H1 (cell line): ENCODE results near the gene EDEM2. TPM values are rescaled to one million over a fixed set of nuclear protein-coding genes. Genes with fewer than 3 reads are reported as not detected.

ENCODE experiments used
- CTCF ChIA-PET: fragments of 300-600 bp; sonication (Branson Sonifier 250); formaldehyde crosslinking; loops from one replicate; lab custom pipeline; 2021; ENCODE audit not compliant: partially characterized antibody; lab: Charles Lee
- POLR2A ChIA-PET: fragments of 300-600 bp; sonication (Branson Sonifier 250); formaldehyde crosslinking; loops from one replicate; lab custom pipeline; 2021; ENCODE audit warnings: inconsistent platforms; ENCODE audit not compliant: partially characterized antibody; lab: Charles Lee
- DNase-seq, 2 experiments: peaks; one replicate each; pipeline versions ENCODE4 v3.0.0 to v3.0.0-alpha.2; 2010 to 2022; ENCODE audit warnings: low spot score in 2 of 2, low read depth in 1 of 2, mixed read lengths in 1 of 2
- FAIRE-seq: peaks from 2 replicates; lab custom pipeline; 2011; peaks lifted over from hg19 to GRCh38; lab: Jason Lieb, UNC
- H2AFZ ChIP-seq: 2 replicates; pipeline ENCODE4 v1.8.1; 2012; ENCODE audit warnings: low read length, inconsistent platforms
- H2AK5ac ChIP-seq: 2 replicates; pipeline ENCODE4 v1.6.1; 2013; ENCODE audit warnings: low read depth, low read length
- H2BK120ac ChIP-seq: replicated peaks from 2 replicates; pipeline ENCODE3; 2013; ENCODE audit warnings: low read depth, low read length, inconsistent platforms
- H2BK12ac ChIP-seq: 2 replicates; pipeline ENCODE4 v1.6.1; 2013; ENCODE audit warnings: low read depth, low read length
- H2BK15ac ChIP-seq: 2 replicates; pipeline ENCODE4 v1.6.1; 2013; ENCODE audit warnings: low read length
- H2BK20ac ChIP-seq: 2 replicates; pipeline ENCODE4 v1.6.1; 2013; ENCODE audit warnings: low read length
- H2BK5ac ChIP-seq: 2 replicates; pipeline ENCODE4 v1.6.1; 2013; ENCODE audit warnings: low read depth, low read length
- H3K14ac ChIP-seq: 2 replicates; pipeline ENCODE4 v1.6.1; 2013; ENCODE audit warnings: inconsistent platforms; ENCODE audit not compliant: insufficient read length
- H3K18ac ChIP-seq: 2 replicates; pipeline ENCODE4 v1.6.1; 2013; ENCODE audit warnings: low read length; ENCODE audit errors: extremely low read depth
- H3K23ac ChIP-seq: 2 replicates; pipeline ENCODE4 v1.6.1; 2013; ENCODE audit warnings: inconsistent platforms; ENCODE audit not compliant: insufficient read length
- H3K23me2 ChIP-seq: 2 replicates; pipeline ENCODE4 v1.6.1; 2013; ENCODE audit warnings: low read depth, low read length
- H3K27ac ChIP-seq: 2 replicates; pipeline ENCODE4 v1.6.1; 2011; ENCODE audit warnings: low read depth, low read length, inconsistent platforms
- H3K27me3 ChIP-seq, 4 experiments: replicated peaks in 1 of 4; 1 replicate in 1 of 4; 2 replicates in 3 of 4; pipeline versions ENCODE4 v1.6.1 to v1.8.1; 2011 to 2013; ENCODE audit warnings: low read length in 3 of 4, mild to moderate bottlenecking in 3 of 4, inconsistent platforms in 2 of 4, mixed read lengths in 2 of 4, moderate library complexity in 1 of 4; ENCODE audit not compliant: control insufficient read depth in 3 of 4, insufficient read depth in 3 of 4; ENCODE audit errors: extremely low read depth in 1 of 4
- H3K36me3 ChIP-seq, 4 experiments: 2 replicates each; pipeline versions ENCODE4 v1.6.1 to v1.8.1; 2011 to 2013; ENCODE audit warnings: mild to moderate bottlenecking in 4 of 4, low read length in 3 of 4, moderate library complexity in 2 of 4, control low read depth in 1 of 4, inconsistent platforms in 1 of 4; ENCODE audit not compliant: insufficient read depth in 4 of 4, control insufficient read depth in 2 of 4
- H3K4ac ChIP-seq: replicated peaks from 2 replicates; pipeline ENCODE3; 2013; ENCODE audit warnings: low read length, low read depth, mixed read lengths, inconsistent platforms; ENCODE audit not compliant: insufficient read length
- H3K4me1 ChIP-seq, 4 experiments: replicated peaks in 1 of 4; 1 replicate in 1 of 4; 2 replicates in 3 of 4; pipeline versions ENCODE4 v1.6.1 to v1.8.1; 2011 to 2013; ENCODE audit warnings: low read length in 3 of 4, inconsistent platforms in 2 of 4, mixed read lengths in 1 of 4; ENCODE audit not compliant: insufficient read depth in 4 of 4, control insufficient read depth in 3 of 4
- H3K4me2 ChIP-seq, 2 experiments: 2 replicates each; pipeline versions ENCODE4 v1.6.1 to v1.8.1; 2011 to 2013; ENCODE audit warnings: low read depth in 2 of 2, low read length in 2 of 2, control low read depth in 1 of 2, inconsistent platforms in 1 of 2, mild to moderate bottlenecking in 1 of 2; ENCODE audit not compliant: insufficient read depth in 1 of 2
- H3K4me3 ChIP-seq, 4 experiments: fragments of 200-600, 300-600 bp in 1 of 4; sonication (generic), shearing (Covaris generic), sonication (Bioruptor Twin) in 1 of 4; 2 replicates each; pipeline versions ENCODE4 v1.5.1 to v1.8.1; 2011 to 2016; ENCODE audit warnings: low read length in 4 of 4, low read depth in 3 of 4, control low read depth in 2 of 4, inconsistent platforms in 2 of 4, mild to moderate bottlenecking in 2 of 4, mixed read lengths in 1 of 4, moderate library complexity in 1 of 4; ENCODE audit not compliant: insufficient read depth in 2 of 4; ENCODE audit errors: extremely low read depth in 1 of 4
- H3K56ac ChIP-seq: replicated peaks from 2 replicates; pipeline ENCODE3; 2013; ENCODE audit warnings: low read depth, mild to moderate bottlenecking, mixed read lengths, low read length, inconsistent platforms; ENCODE audit not compliant: insufficient read length
- H3K79me1 ChIP-seq: 2 replicates; pipeline ENCODE4 v1.6.1; 2013; ENCODE audit warnings: low read depth, low read length, control low read depth
- H3K79me2 ChIP-seq, 2 experiments: 2 replicates each; pipeline versions ENCODE4 v1.6.1 to v1.8.1; 2012 to 2013; ENCODE audit warnings: low read length in 2 of 2, mild to moderate bottlenecking in 2 of 2, inconsistent platforms in 1 of 2; ENCODE audit not compliant: insufficient read depth in 2 of 2, control insufficient read depth in 1 of 2
- H3K9ac ChIP-seq, 4 experiments: replicated peaks in 1 of 4; 1 replicate in 1 of 4; 2 replicates in 3 of 4; pipeline versions ENCODE4 v1.6.1 to v1.8.1; 2011 to 2013; ENCODE audit warnings: low read depth in 3 of 4, low read length in 3 of 4, control low read depth in 2 of 4, mild to moderate bottlenecking in 2 of 4, moderate library complexity in 2 of 4, inconsistent platforms in 1 of 4; ENCODE audit errors: extremely low read depth in 1 of 4
- H3K9me3 ChIP-seq, 2 experiments: 2 replicates each; pipeline versions ENCODE4 v1.6.1 to v1.8.1; 2012 to 2013; ENCODE audit warnings: mild to moderate bottlenecking in 2 of 2, moderate library complexity in 2 of 2, control low read depth in 1 of 2, inconsistent platforms in 1 of 2, low read depth in 1 of 2, low read length in 1 of 2, mixed read lengths in 1 of 2; ENCODE audit not compliant: insufficient read depth in 2 of 2
- H4K20me1 ChIP-seq, 2 experiments: replicated peaks in 1 of 2; 2 replicates each; pipeline versions ENCODE3 to v1.8.1; 2011 to 2013; ENCODE audit warnings: inconsistent platforms in 2 of 2, low read length in 2 of 2, mild to moderate bottlenecking in 1 of 2; ENCODE audit not compliant: insufficient read depth in 2 of 2, control insufficient read depth in 1 of 2
- H4K5ac ChIP-seq: 2 replicates; pipeline ENCODE4 v1.6.1; 2013; ENCODE audit warnings: low read length, low read depth, mixed read lengths, inconsistent platforms; ENCODE audit not compliant: insufficient read length
- H4K8ac ChIP-seq: 2 replicates; pipeline ENCODE4 v1.8.0; 2013; ENCODE audit warnings: mild to moderate bottlenecking, moderate library complexity, low read length, inconsistent platforms; ENCODE audit not compliant: insufficient read depth; ENCODE audit errors: extremely low read depth
- H4K91ac ChIP-seq: replicated peaks from 2 replicates; pipeline ENCODE3; 2013; ENCODE audit warnings: low read length, mixed read lengths, inconsistent platforms; ENCODE audit not compliant: insufficient read length
- ATF2 ChIP-seq: IDR thresholded peaks from 2 replicates; pipeline ENCODE4 v1.6.1; 2012; ENCODE audit warnings: low read length, inconsistent platforms
- EGR1 ChIP-seq: IDR thresholded peaks from 2 replicates; pipeline ENCODE4 v1.6.1; 2011; ENCODE audit warnings: low read depth, low read length, borderline replicate concordance
- GABPA ChIP-seq: IDR thresholded peaks from 2 replicates; pipeline ENCODE4 v1.6.1; 2011; ENCODE audit warnings: mild to moderate bottlenecking, low read length, moderate library complexity, borderline replicate concordance; ENCODE audit not compliant: insufficient read depth
- JUND ChIP-seq: IDR thresholded peaks from 2 replicates; pipeline ENCODE4 v1.6.1; 2011; ENCODE audit warnings: mild to moderate bottlenecking, improper control_type of control experiment, low read length
- KDM1A ChIP-seq: fragments of 200-600, 300-600 bp; sonication (generic); IDR thresholded peaks from 2 replicates; pipeline ENCODE4 v1.7.1; 2016; ENCODE audit warnings: mild to moderate bottlenecking, low read length, borderline replicate concordance
- WGBS, 2 experiments: shearing (Covaris generic) in 1 of 2; methylation state at CpG; one replicate each; pipeline versions ENCODE4 v1.1.6 to v1.1.7; 2013 to 2015; ENCODE audit warnings: low lambda C conversion rate in 2 of 2, mixed read lengths in 2 of 2, inconsistent platforms in 1 of 2, low coverage in 1 of 2, missing lambda C conversion rate in 1 of 2; ENCODE audit not compliant: insufficient replicate concordance in 2 of 2, insufficient coverage in 1 of 2, insufficient read length in 1 of 2; ENCODE audit errors: extremely low coverage in 1 of 2, missing lambda C conversion rate in 1 of 2; 5-methylcytosine and 5-hydroxymethylcytosine counted together
- polyA plus RNA-seq, 7 experiments: library from polyadenylated mRNA; depleted of rRNA in 3 of 7; stranded (reverse) in 5 of 7; unstranded in 2 of 7; fragments of >200 nt in 5 of 7; fragments of 200-250 nt in 2 of 7; gene quantifications; 1 replicate in 5 of 7; 2 replicates in 1 of 7; 4 replicates in 1 of 7; pipeline versions ENCODE4 v1.2.1 to v1.2.3, GENCODE V29; 2011 to 2013; ENCODE audit warnings: missing spikeins in 2 of 7, mixed read lengths in 2 of 7
- total RNA-seq: library from RNA; stranded (reverse); fragmentation: NEBNext Ultra II Directional; extraction: Animal tissue kit (Norgen Biotek cat#: 25700); gene quantifications from 2 replicates; pipeline ENCODE4 v1.2.1, GENCODE V29; 2021

Gene EDEM2
- total and polyA plus RNA-seq, 2 of the 8 experiments (the other 6 are each of a cell fraction or from before 2014, with no cell fraction given): 15.2 to 19.6 TPM

DNA sequence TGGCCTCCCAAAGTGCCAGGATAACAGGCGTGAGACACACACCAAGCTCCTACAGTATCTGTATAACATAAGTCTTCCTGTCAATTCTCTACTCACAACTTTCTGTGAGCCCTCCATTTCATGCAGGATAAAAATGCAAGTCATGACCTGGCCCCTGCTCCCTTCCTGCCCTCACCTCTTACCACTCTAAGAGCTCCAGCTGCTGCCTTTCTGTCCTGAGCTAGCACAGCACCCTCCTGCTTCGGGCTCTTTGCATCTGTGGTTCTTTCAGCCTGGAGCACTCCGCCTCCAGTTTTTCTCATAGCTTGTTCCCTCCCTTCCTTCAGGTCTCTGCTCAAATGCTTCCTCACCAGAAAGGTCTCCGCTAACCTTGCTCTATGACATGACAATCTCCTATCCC lies 30.9 kb downstream of the EDEM2 start:
- Histone ChIP-seq H2BK5ac (no peak overlapping the region), H3K36me3 (peaks cover 5 to 28% (median 14%) of the 10 kb centered on the region in 4 experiments; a peak in 7 of 8 replicates), H2AK5ac (no peak overlapping the region), H4K91ac (no peak overlapping the region), H3K4me1 (no peaks in the 10 kb centered on the region), H3K9ac (no peak overlapping the region), H2BK15ac (no peak overlapping the region), H3K79me2 (no peaks in the 10 kb centered on the region)
- ChIA-PET CTCF (interaction anchor here (0.6 to 1.2 kb wide), 6 partner anchors 9 to 163 kb away, joined by 3 to 5 read pairs (median 3); no protein-coding TSS in a partner anchor), POLR2A (interaction anchor here (2.0 kb wide), 1 partner anchor 16 kb away, joined by 5 read pairs; no protein-coding TSS in a partner anchor)
- TF ChIP-seq KDM1A (no peak), ATF2 (no peak), GABPA (no peak), JUND (no peak), EGR1 (no peak)
- TF ChIP-seq, all 59 proteins: peak for 0
- H3K18ac ChIP-seq: no peak overlapping the region
- H3K23ac ChIP-seq: no peak overlapping the region
- no peak overlapping the region for H3K56ac ChIP-seq
- 80% methylated on average over 4 of the region's 4 CpGs; no CpG with 5 or more reads in 1 of the 2 experiments for WGBS, 2 experiments
- no peak overlapping the region for H3K4me3 ChIP-seq
- no peak overlapping the region for H3K4ac ChIP-seq
- no peak overlapping the region for H2BK20ac ChIP-seq
- H3K14ac ChIP-seq: no peak overlapping the region
- no peak overlapping the region for H3K4me2 ChIP-seq
- no peak for FAIRE-seq
- no peak overlapping the region for H4K5ac ChIP-seq
- H3K79me1 ChIP-seq: no peaks in the 10 kb centered on the region
- H4K8ac ChIP-seq: no peak overlapping the region
- no peaks in the 10 kb centered on the region for H3K27me3 ChIP-seq
- no peak overlapping the region for H2BK120ac ChIP-seq
- no peaks in the 10 kb centered on the region for H4K20me1 ChIP-seq
- no peak overlapping the region for H3K27ac ChIP-seq
- H2AFZ ChIP-seq: no peak overlapping the region
- DNase-seq: no peak
- no peaks in the 10 kb centered on the region for H3K23me2 ChIP-seq
- no peak overlapping the region for H2BK12ac ChIP-seq
- H3K9me3 ChIP-seq: no peaks in the 10 kb centered on the region
